CD4-positive, alpha-beta T cell treated with Interleukin-6 at 100 ng/mL for 8 hours (primary cell): ENCODE data around the gene OR2V1.
"Not testable (repeated sequence)": the region's sequence is repeated elsewhere in the genome, so short reads cannot be mapped to it uniquely, and the experiment has no call there.

Experiments
- DNase-seq: peaks from one replicate; pipeline ENCODE4 v3.0.0-alpha.2; 2020; ENCODE audit warnings: mixed read lengths, low spot score

Gene OR2V1

GRCh38 chr5:181127907-181128626 is 2.9 kb downstream of the OR2V1 start:
- no peak for DNase-seq

- no peak for DNase-seq
Measured at GRCh38 chr5:181127456-181127855, 3.5 kb downstream of the OR2V1 start.

- no peak for DNase-seq
Measured at GRCh38 chr5:181126841-181127240, 4.1 kb downstream of the OR2V1 start.

- no peak for DNase-seq
Measured at GRCh38 chr5:181124526-181124925, 6.4 kb downstream of the OR2V1 start.

- DNase-seq, result no peak
Measured at GRCh38 chr5:181121675-181122561, 9.1 kb downstream of the OR2V1 start.

- DNase-seq, result no peak
Measured at GRCh38 chr5:181120761-181121160, 10.2 kb downstream of the OR2V1 start.

- no peak for DNase-seq
Measured at GRCh38 chr5:181120306-181120705, 10.7 kb downstream of the OR2V1 start.

GRCh38 chr5:181119105-181119504 is 11.9 kb downstream of the OR2V1 start:
- no peak for DNase-seq

GRCh38 chr5:181118369-181118768 is 12.6 kb downstream of the OR2V1 start:
- no peak for DNase-seq

- no peak for DNase-seq
Measured at GRCh38 chr5:181114844-181115778, 15.9 kb downstream of the OR2V1 start.

- no peak for DNase-seq
Measured at GRCh38 chr5:181114284-181114843, 16.6 kb downstream of the OR2V1 start.

GRCh38 chr5:181113572-181113971 is 17.4 kb downstream of the OR2V1 start:
- not testable (repeated sequence) for DNase-seq

- DNase-seq, result no peak
Measured at GRCh38 chr5:181112476-181112875, 18.5 kb downstream of the OR2V1 start.

GRCh38 chr5:181111010-181111409 is 20.0 kb downstream of the OR2V1 start:
- no peak for DNase-seq

GRCh38 chr5:181109489-181110013 is 21.4 kb downstream of the OR2V1 start:
- DNase-seq, result no peak

GRCh38 chr5:181108578-181109165 is 22.3 kb downstream of the OR2V1 start:
- no peak for DNase-seq

GRCh38 chr5:181107699-181108098 is 23.3 kb downstream of the OR2V1 start:
- no peak for DNase-seq

GRCh38 chr5:181105391-181106025 is 25.5 kb downstream of the OR2V1 start:
- DNase-seq, result no peak

- not testable (repeated sequence) for DNase-seq
Measured at GRCh38 chr5:181104606-181105390, 26.2 kb downstream of the OR2V1 start.

- DNase-seq, result not testable (repeated sequence)
Measured at GRCh38 chr5:181104259-181104568, 26.8 kb downstream of the OR2V1 start.
